ENCODE results near the gene PIK3R5.

PIK3R5 gene

GRCh38 chr17:8894673-8895578 is 70.6 kb downstream of the PIK3R5 start:
- H3K9me3 ChIP-seq (ENCODE audit: control insufficient read depth, insufficient read depth, low read depth, low read length) = no peaks in the 10 kb centered on the region
- H3K4me1 ChIP-seq (ENCODE audit: control insufficient read depth, insufficient read depth, low read length) = peaks cover 16% of the 10 kb centered on the region
- peak overlapping the region; percentile 44 for H3K9ac ChIP-seq (ENCODE audit: low read length)
- H3K4me3 ChIP-seq (ENCODE audit: low read depth, low read length) = peak overlapping the region; percentile 57
- no peaks in the 10 kb centered on the region for H3K36me3 ChIP-seq (ENCODE audit: control insufficient read depth, insufficient read depth, low read length)
- H3K27me3 ChIP-seq (ENCODE audit: control insufficient read depth, insufficient read depth, low read length) = no peaks in the 10 kb centered on the region
- no peak overlapping the region for H3K27ac ChIP-seq (ENCODE audit: low read depth, low read length)

- H3K9ac ChIP-seq (ENCODE audit: low read length) = peak overlapping the region; percentile 44
Measured at GRCh38 chr17:8894202-8894671, 71.3 kb downstream of the PIK3R5 start.

GRCh38 chr17:8893621-8894201 is 71.8 kb downstream of the PIK3R5 start:
- H3K9me3 ChIP-seq (ENCODE audit: control insufficient read depth, insufficient read depth, low read depth, low read length) = no peaks in the 10 kb centered on the region
- H3K36me3 ChIP-seq (ENCODE audit: control insufficient read depth, insufficient read depth, low read length) = no peaks in the 10 kb centered on the region
- H3K9ac ChIP-seq (ENCODE audit: low read length) = peak overlapping the region; percentile 44
- peak overlapping the region; percentile 57; the same call in 1 of the 2 replicates for H3K4me3 ChIP-seq (ENCODE audit: low read depth, low read length)
- no peaks in the 10 kb centered on the region for H3K27me3 ChIP-seq (ENCODE audit: control insufficient read depth, insufficient read depth, low read length)
- H3K4me1 ChIP-seq (ENCODE audit: control insufficient read depth, insufficient read depth, low read length) = peaks cover 17% of the 10 kb centered on the region
- H3K27ac ChIP-seq (ENCODE audit: low read depth, low read length) = no peak overlapping the region

More at GRCh38 chr17:8894202-8894671, 71.3 kb downstream of the PIK3R5 start:
- no peak overlapping the region for H3K27ac ChIP-seq (ENCODE audit: low read depth, low read length)
- H3K9me3 ChIP-seq (ENCODE audit: control insufficient read depth, insufficient read depth, low read depth, low read length) = no peaks in the 10 kb centered on the region
- no peaks in the 10 kb centered on the region for H3K27me3 ChIP-seq (ENCODE audit: control insufficient read depth, insufficient read depth, low read length)
- no peaks in the 10 kb centered on the region for H3K36me3 ChIP-seq (ENCODE audit: control insufficient read depth, insufficient read depth, low read length)
- peak overlapping the region; percentile 57 for H3K4me3 ChIP-seq (ENCODE audit: low read depth, low read length)
- H3K4me1 ChIP-seq (ENCODE audit: control insufficient read depth, insufficient read depth, low read length) = peaks cover 16% of the 10 kb centered on the region

GRCh38 chr17:8893059-8893458 is 72.4 kb downstream of the PIK3R5 start:
- H3K36me3 ChIP-seq (ENCODE audit: control insufficient read depth, insufficient read depth, low read length) = no peaks in the 10 kb centered on the region
- H3K4me1 ChIP-seq (ENCODE audit: control insufficient read depth, insufficient read depth, low read length) = peaks cover 22% of the 10 kb centered on the region
- no peaks in the 10 kb centered on the region for H3K9me3 ChIP-seq (ENCODE audit: control insufficient read depth, insufficient read depth, low read depth, low read length)
- no peak overlapping the region for H3K9ac ChIP-seq (ENCODE audit: low read length)
- H3K27me3 ChIP-seq (ENCODE audit: control insufficient read depth, insufficient read depth, low read length) = no peaks in the 10 kb centered on the region
- H3K4me3 ChIP-seq (ENCODE audit: low read depth, low read length) = no peak overlapping the region
- no peak overlapping the region for H3K27ac ChIP-seq (ENCODE audit: low read depth, low read length)

GRCh38 chr17:8892338-8892690 is 73.2 kb downstream of the PIK3R5 start:
- no peak overlapping the region for H3K4me3 ChIP-seq (ENCODE audit: low read depth, low read length)
- no peaks in the 10 kb centered on the region for H3K36me3 ChIP-seq (ENCODE audit: control insufficient read depth, insufficient read depth, low read length)
- no peak overlapping the region for H3K9ac ChIP-seq (ENCODE audit: low read length)
- no peak overlapping the region for H3K27ac ChIP-seq (ENCODE audit: low read depth, low read length)
- H3K4me1 ChIP-seq (ENCODE audit: control insufficient read depth, insufficient read depth, low read length) = peaks cover 23% of the 10 kb centered on the region
- H3K9me3 ChIP-seq (ENCODE audit: control insufficient read depth, insufficient read depth, low read depth, low read length) = no peaks in the 10 kb centered on the region
- H3K27me3 ChIP-seq (ENCODE audit: control insufficient read depth, insufficient read depth, low read length) = no peaks in the 10 kb centered on the region

GRCh38 chr17:8890671-8891070 is 74.8 kb downstream of the PIK3R5 start:
- Histone ChIP-seq H3K9me3 (ENCODE audit: control insufficient read depth, insufficient read depth, low read depth, low read length) (no peaks in the 10 kb centered on the region), H3K36me3 (ENCODE audit: control insufficient read depth, insufficient read depth, low read length) (no peaks in the 10 kb centered on the region), H3K4me1 (ENCODE audit: control insufficient read depth, insufficient read depth, low read length) (peaks cover 31% of the 10 kb centered on the region), H3K9ac (ENCODE audit: low read length) (no peak overlapping the region), H3K27ac (ENCODE audit: low read depth, low read length) (no peak overlapping the region), H3K4me3 (ENCODE audit: low read depth, low read length) (no peak overlapping the region), H3K27me3 (ENCODE audit: control insufficient read depth, insufficient read depth, low read length) (no peaks in the 10 kb centered on the region)

GRCh38 chr17:8889458-8890210 is 75.9 kb downstream of the PIK3R5 start:
- Histone ChIP-seq H3K4me3 (ENCODE audit: low read depth, low read length) (no peak overlapping the region), H3K27ac (ENCODE audit: low read depth, low read length) (no peak overlapping the region), H3K36me3 (ENCODE audit: control insufficient read depth, insufficient read depth, low read length) (no peaks in the 10 kb centered on the region), H3K27me3 (ENCODE audit: control insufficient read depth, insufficient read depth, low read length) (no peaks in the 10 kb centered on the region), H3K9ac (ENCODE audit: low read length) (no peak overlapping the region), H3K4me1 (ENCODE audit: control insufficient read depth, insufficient read depth, low read length) (peaks cover 28% of the 10 kb centered on the region), H3K9me3 (ENCODE audit: control insufficient read depth, insufficient read depth, low read depth, low read length) (no peaks in the 10 kb centered on the region)

GRCh38 chr17:8888704-8889302 is 76.7 kb downstream of the PIK3R5 start:
- Histone ChIP-seq H3K4me3 (ENCODE audit: low read depth, low read length) (no peak overlapping the region), H3K27me3 (ENCODE audit: control insufficient read depth, insufficient read depth, low read length) (no peaks in the 10 kb centered on the region), H3K27ac (ENCODE audit: low read depth, low read length) (no peak overlapping the region), H3K4me1 (ENCODE audit: control insufficient read depth, insufficient read depth, low read length) (peaks cover 20% of the 10 kb centered on the region), H3K36me3 (ENCODE audit: control insufficient read depth, insufficient read depth, low read length) (no peaks in the 10 kb centered on the region), H3K9ac (ENCODE audit: low read length) (no peak overlapping the region), H3K9me3 (ENCODE audit: control insufficient read depth, insufficient read depth, low read depth, low read length) (no peaks in the 10 kb centered on the region)

- Histone ChIP-seq H3K4me3 (ENCODE audit: low read depth, low read length) (no peak overlapping the region), H3K9me3 (ENCODE audit: control insufficient read depth, insufficient read depth, low read depth, low read length) (no peaks in the 10 kb centered on the region), H3K9ac (ENCODE audit: low read length) (no peak overlapping the region), H3K4me1 (ENCODE audit: control insufficient read depth, insufficient read depth, low read length) (peaks cover 15% of the 10 kb centered on the region), H3K27ac (ENCODE audit: low read depth, low read length) (no peak overlapping the region), H3K27me3 (ENCODE audit: control insufficient read depth, insufficient read depth, low read length) (no peaks in the 10 kb centered on the region), H3K36me3 (ENCODE audit: control insufficient read depth, insufficient read depth, low read length) (no peaks in the 10 kb centered on the region)
Measured at GRCh38 chr17:8887834-8888703, 77.4 kb downstream of the PIK3R5 start.

GRCh38 chr17:8887301-8887700 is 78.2 kb downstream of the PIK3R5 start:
- Histone ChIP-seq H3K36me3 (ENCODE audit: control insufficient read depth, insufficient read depth, low read length) (no peaks in the 10 kb centered on the region), H3K27ac (ENCODE audit: low read depth, low read length) (no peak overlapping the region), H3K27me3 (ENCODE audit: control insufficient read depth, insufficient read depth, low read length) (no peaks in the 10 kb centered on the region), H3K9ac (ENCODE audit: low read length) (no peak overlapping the region), H3K9me3 (ENCODE audit: control insufficient read depth, insufficient read depth, low read depth, low read length) (no peaks in the 10 kb centered on the region), H3K4me1 (ENCODE audit: control insufficient read depth, insufficient read depth, low read length) (peaks cover 15% of the 10 kb centered on the region), H3K4me3 (ENCODE audit: low read depth, low read length) (no peak overlapping the region)
